Ishikawa (cell line): ENCODE measurements around the gene RFFL.

Source experiments
- CEBPB ChIP-seq: IDR thresholded peaks from 2 replicates; pipeline ENCODE4 v1.6.1; 2012
- CREB1 ChIP-seq: IDR thresholded peaks from 2 replicates; pipeline ENCODE4 v1.6.1; 2012; ENCODE audit warnings: low read depth
- EGR1 ChIP-seq: IDR thresholded peaks from 2 replicates; pipeline ENCODE4 v1.6.1; 2012
- EP300 ChIP-seq: IDR thresholded peaks from 2 replicates; pipeline ENCODE4 v1.6.1; 2012; ENCODE audit warnings: borderline replicate concordance
- FOXM1 ChIP-seq: IDR thresholded peaks from 2 replicates; pipeline ENCODE4 v1.6.1; 2012; ENCODE audit warnings: low read depth, borderline replicate concordance
- NFIC ChIP-seq: IDR thresholded peaks from 2 replicates; pipeline ENCODE4 v1.6.1; 2012
- RAD21 ChIP-seq: IDR thresholded peaks from 2 replicates; pipeline ENCODE4 v1.6.1; 2012; ENCODE audit warnings: low read depth
- TAF1 ChIP-seq: IDR thresholded peaks from 2 replicates; pipeline ENCODE4 v1.6.1; 2012; ENCODE audit warnings: low read depth, mild to moderate bottlenecking
- TCF12 ChIP-seq: IDR thresholded peaks from 2 replicates; pipeline ENCODE4 v1.6.1; 2012; ENCODE audit warnings: low read depth
- TEAD4 ChIP-seq: IDR thresholded peaks from 2 replicates; pipeline ENCODE4 v1.6.1; 2012
- YY1 ChIP-seq: IDR thresholded peaks from 2 replicates; pipeline ENCODE4 v1.6.1; 2012; ENCODE audit warnings: low read depth
- ZBTB7A ChIP-seq: IDR thresholded peaks from 2 replicates; pipeline ENCODE4 v1.6.1; 2012; ENCODE audit warnings: low read depth
- TF ChIP-seq, protein P1 (sequence below): IDR thresholded peaks from 2 replicates; pipeline ENCODE4 v1.6.1; 2012
- TF ChIP-seq, protein P2 (sequence below): IDR thresholded peaks from 2 replicates; pipeline ENCODE4 v1.6.1; 2012; ENCODE audit warnings: low read depth, mild to moderate bottlenecking
- TF ChIP-seq, protein P3 (sequence below): IDR thresholded peaks from 2 replicates; pipeline ENCODE4 v1.6.1; 2012

The RFFL gene

DNA sequence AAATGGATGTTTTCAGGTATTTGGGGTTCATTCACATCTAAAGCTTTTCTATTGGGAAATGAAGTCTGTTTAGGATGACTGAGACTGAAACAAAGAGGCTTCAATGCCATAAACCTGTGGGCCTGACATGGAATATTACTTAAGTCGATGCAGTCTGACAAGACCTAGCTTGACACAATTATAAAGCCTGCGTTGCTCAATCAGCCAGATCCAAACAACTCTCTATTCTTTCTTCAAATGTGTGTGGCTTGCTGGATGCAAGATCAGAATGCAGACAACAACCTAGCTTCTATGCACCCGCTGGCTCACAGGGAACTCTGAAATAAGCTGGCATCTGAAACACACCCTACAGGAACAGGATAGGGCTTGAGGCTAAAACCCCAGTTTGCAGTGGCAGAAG is 40.0 kb downstream of the RFFL start:
- no peak for TF ChIP-seq ZBTB7A
- no peak for TF ChIP-seq EP300
- no peak for TF ChIP-seq YY1
- TF ChIP-seq NFIC, result no peak
- no peak for TF ChIP-seq RAD21
- TF ChIP-seq EGR1, result no peak
- no peak for TF ChIP-seq TAF1
- TF ChIP-seq TCF12, result no peak
- TF ChIP-seq CREB1, result no peak
- TF ChIP-seq TEAD4, result no peak
- TF ChIP-seq, protein P1, sequence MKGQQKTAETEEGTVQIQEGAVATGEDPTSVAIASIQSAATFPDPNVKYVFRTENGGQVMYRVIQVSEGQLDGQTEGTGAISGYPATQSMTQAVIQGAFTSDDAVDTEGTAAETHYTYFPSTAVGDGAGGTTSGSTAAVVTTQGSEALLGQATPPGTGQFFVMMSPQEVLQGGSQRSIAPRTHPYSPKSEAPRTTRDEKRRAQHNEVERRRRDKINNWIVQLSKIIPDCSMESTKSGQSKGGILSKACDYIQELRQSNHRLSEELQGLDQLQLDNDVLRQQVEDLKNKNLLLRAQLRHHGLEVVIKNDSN, result no peak
- TF ChIP-seq, protein P2, sequence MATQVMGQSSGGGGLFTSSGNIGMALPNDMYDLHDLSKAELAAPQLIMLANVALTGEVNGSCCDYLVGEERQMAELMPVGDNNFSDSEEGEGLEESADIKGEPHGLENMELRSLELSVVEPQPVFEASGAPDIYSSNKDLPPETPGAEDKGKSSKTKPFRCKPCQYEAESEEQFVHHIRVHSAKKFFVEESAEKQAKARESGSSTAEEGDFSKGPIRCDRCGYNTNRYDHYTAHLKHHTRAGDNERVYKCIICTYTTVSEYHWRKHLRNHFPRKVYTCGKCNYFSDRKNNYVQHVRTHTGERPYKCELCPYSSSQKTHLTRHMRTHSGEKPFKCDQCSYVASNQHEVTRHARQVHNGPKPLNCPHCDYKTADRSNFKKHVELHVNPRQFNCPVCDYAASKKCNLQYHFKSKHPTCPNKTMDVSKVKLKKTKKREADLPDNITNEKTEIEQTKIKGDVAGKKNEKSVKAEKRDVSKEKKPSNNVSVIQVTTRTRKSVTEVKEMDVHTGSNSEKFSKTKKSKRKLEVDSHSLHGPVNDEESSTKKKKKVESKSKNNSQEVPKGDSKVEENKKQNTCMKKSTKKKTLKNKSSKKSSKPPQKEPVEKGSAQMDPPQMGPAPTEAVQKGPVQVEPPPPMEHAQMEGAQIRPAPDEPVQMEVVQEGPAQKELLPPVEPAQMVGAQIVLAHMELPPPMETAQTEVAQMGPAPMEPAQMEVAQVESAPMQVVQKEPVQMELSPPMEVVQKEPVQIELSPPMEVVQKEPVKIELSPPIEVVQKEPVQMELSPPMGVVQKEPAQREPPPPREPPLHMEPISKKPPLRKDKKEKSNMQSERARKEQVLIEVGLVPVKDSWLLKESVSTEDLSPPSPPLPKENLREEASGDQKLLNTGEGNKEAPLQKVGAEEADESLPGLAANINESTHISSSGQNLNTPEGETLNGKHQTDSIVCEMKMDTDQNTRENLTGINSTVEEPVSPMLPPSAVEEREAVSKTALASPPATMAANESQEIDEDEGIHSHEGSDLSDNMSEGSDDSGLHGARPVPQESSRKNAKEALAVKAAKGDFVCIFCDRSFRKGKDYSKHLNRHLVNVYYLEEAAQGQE, result no peak
- TF ChIP-seq CEBPB, result no peak
- TF ChIP-seq, protein P3, sequence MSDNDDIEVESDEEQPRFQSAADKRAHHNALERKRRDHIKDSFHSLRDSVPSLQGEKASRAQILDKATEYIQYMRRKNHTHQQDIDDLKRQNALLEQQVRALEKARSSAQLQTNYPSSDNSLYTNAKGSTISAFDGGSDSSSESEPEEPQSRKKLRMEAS, result no peak
- no peak for TF ChIP-seq FOXM1

DNA sequence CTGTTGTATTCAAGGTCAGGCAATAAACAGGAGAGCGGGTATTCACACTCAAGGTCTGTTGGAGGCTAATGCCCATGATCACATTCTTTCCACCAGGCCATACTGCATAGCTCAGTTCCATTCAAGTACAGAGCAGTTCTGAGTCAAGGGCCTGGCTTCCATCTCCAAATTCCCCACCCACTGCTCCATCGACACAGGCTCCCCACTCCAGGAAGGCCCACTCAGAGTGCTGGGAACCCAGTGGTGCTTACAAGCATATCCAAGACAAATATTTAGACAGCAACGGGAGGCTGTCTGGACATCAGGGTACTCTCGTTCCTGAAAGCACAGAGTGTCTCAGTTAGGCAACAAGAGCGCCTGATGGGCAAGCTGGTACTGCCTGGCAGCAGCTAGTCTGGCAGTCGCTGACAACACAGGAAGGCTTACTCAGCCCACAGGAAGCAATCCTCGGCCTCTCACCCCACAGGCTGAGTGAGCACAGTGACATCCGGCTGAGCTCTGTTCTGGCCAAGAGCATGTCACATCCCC is 40.9 kb downstream of the RFFL start:
- TF ChIP-seq, protein P2, result no peak
- no peak for TF ChIP-seq EP300
- TF ChIP-seq CEBPB, result no peak
- no peak for TF ChIP-seq FOXM1
- TF ChIP-seq, protein P3, result no peak
- no peak for TF ChIP-seq CREB1
- TF ChIP-seq EGR1, result no peak
- TF ChIP-seq NFIC, result no peak
- no peak for TF ChIP-seq TAF1
- TF ChIP-seq ZBTB7A, result no peak
- no peak for TF ChIP-seq TCF12

DNA sequence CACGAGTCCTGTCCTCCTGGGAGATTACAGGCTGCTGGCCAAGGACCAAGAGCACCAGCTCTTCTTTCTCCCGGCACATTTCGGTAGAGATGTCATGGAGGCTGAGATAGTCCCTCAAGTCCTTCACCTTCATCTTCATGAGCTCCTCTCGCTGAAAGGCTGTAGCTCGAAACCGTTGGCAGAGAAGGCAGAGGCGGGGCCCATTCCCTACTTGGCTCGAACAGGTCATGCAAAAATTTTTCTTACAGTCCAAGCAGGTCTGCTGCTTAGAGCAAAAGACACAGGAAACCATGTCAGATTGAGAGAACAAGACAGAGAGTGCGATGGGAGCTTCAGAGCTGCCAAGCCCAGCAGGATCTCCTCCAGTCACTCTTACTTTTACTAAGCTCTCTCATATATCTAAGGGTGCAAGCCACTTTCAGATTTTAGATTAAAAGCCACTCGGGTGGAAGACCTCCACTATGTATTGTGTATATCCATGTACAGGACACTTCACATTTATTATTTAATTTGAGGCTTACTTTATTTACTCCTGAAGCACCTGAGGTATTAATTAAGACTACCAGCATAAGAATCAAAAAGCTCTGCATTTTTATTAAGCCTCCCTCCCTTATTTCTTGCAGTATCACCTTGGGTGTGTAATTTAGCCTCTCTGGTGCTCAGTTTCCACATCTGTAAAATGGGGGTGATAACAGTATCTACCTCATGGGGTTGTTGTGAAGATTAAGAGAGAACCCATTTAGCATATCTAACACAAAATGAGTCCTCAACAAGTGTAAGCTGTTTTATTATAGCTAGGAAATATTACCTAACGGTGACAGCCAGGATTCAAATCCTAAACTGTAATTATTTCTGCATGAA is 41.8 kb downstream of the RFFL start:
- TF ChIP-seq YY1 (no peak), RAD21 (no peak), CEBPB (no peak), EGR1 (no peak), TCF12 (no peak), CREB1 (no peak), FOXM1 (no peak), EP300 (no peak)
- TF ChIP-seq, protein P1, result no peak
- TF ChIP-seq, protein P2, result no peak
